WI38 (cell line): Measurements from ENCODE around the gene SH2D5.

Source experiments
- H3K4me3 ChIP-seq: 2 replicates; pipeline ENCODE4 v1.5.1; 2011; ENCODE audit warnings: low read depth, mild to moderate bottlenecking, control low read depth, low read length
- CTCF ChIP-seq: IDR thresholded peaks from 2 replicates; pipeline ENCODE4 v1.5.1; 2012; ENCODE audit warnings: low read depth, mild to moderate bottlenecking, control low read depth, low read length

SH2D5 gene

GRCh38 chr1:20732071-20732587 lies 374 bp downstream of the SH2D5 start:
- TF ChIP-seq CTCF, result no peak
- H3K4me3 ChIP-seq, result peak overlapping the region; percentile 65

- no peak for TF ChIP-seq CTCF
- H3K4me3 ChIP-seq, result peak overlapping the region; percentile 65
Observed at GRCh38 chr1:20731057-20731991, 1.2 kb downstream of the SH2D5 start.

GRCh38 chr1:20730690-20731056 lies 1.8 kb downstream of the SH2D5 start:
- peak overlapping the region; percentile 65 for H3K4me3 ChIP-seq
- TF ChIP-seq CTCF, result no peak

GRCh38 chr1:20729990-20730689 lies 2.4 kb downstream of the SH2D5 start:
- no peak for TF ChIP-seq CTCF
- H3K4me3 ChIP-seq, result peak overlapping the region; percentile 65

DNA sequence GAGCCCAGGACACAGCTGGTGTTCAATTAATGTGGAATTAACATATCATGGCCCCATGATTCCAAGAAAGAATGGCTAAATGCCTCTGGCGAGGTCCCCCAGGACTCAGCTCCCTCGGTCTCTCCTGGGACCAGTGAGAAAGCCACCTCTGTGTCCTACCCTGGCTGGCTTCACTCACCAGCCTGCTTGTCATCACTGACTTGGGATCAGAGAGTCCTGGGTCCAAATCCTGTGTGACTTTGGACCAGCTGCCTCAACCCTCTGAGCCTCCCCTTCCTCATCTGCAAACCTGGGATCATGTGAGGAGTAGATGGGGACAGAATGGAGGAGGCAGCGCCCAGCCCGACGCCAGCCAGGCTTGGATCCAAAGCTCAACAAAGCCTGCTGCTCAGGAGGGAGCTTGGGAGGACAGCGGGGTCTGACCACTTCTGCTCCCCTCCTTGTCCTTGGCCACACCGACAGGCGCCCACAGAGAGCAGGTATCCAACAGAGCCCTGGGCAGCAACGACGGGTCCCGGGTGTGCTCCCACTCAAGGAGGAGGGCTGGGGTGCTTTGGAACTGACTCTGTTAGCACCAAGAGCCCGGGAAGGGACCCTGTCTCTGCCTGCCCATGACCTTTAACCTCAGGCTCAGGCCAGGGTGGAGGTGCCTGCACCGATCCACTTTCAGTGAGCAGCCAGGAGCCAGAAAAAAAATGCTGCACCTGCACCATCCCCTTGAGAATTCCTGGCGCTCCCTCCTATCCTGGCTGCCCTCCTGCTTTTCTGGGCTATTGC lies 3.2 kb downstream of the SH2D5 start:
- TF ChIP-seq CTCF, result no peak
- H3K4me3 ChIP-seq, result no peak overlapping the region

DNA sequence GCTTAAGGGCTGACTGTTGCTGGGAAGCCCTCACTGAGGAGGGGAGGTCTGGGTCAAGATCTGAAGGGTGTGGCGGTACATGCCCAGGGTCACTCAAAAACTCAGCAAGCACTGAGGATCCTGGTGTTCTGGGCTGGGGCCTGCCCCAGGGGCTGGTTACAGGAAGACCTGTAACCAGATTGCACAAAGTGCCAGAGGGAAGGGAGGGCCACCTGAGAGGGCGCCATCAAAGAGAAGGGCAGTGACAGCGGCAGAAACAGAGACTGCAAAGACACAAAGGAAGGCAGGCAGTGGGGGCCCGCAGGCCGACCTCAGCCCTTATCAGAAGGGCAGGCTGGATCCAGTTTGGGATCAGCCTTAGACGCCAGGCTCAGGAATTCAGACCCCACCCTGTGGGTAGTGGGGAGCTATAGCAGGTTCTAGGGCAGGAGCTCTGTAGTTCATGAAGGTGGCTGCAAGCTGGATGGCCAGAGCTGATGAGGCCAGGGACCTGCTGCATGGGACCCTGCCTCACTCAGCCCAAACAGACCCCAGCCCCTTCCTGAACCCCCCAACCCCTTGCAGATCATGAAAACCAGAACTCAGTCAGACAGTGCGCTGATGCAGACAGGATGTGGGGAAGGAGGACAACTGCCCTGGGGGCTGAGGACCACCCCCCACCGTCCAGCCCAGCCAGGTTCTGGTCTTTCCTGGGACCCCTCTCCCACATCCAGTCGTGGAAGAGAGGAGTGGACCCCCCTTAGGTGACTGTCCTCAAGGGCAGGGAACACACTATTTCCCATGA lies 3.9 kb downstream of the SH2D5 start:
- H3K4me3 ChIP-seq, result no peak overlapping the region
- no peak for TF ChIP-seq CTCF
